OCI-LY1 (cell line): ENCODE results near the gene RALGPS1.

Experiments
- H2AFZ ChIP-seq: fragments of 200-600 bp; sonication (generic), shearing (Covaris generic); 2 replicates; pipeline ENCODE4 v1.6.0; 2014; ENCODE audit warnings: antibody characterized with exemption, mild to moderate bottlenecking, low read length
- H3F3A ChIP-seq: fragments of 200-600 bp; sonication (generic), shearing (Covaris generic); 2 replicates; pipeline ENCODE4 v1.6.0; 2014; ENCODE audit warnings: mild to moderate bottlenecking, antibody characterized with exemption, low read length, moderate library complexity; ENCODE audit not compliant: insufficient read depth
- H3K27ac ChIP-seq: fragments of 200-600 bp; sonication (generic); 2 replicates; pipeline ENCODE4 v1.5.1; 2014; ENCODE audit warnings: low read length, mixed run types, mild to moderate bottlenecking, low read depth; ENCODE audit not compliant: poor library complexity, severe bottlenecking
- H3K27me3 ChIP-seq: fragments of 200-600 bp; sonication (generic); 2 replicates; pipeline ENCODE4 v1.6.0; 2014; ENCODE audit warnings: antibody characterized with exemption, mild to moderate bottlenecking, low read length, moderate library complexity; ENCODE audit not compliant: insufficient read depth
- H3K36me3 ChIP-seq: fragments of 200-600 bp; sonication (generic); 2 replicates; pipeline ENCODE4 v1.6.1; 2014; ENCODE audit warnings: mild to moderate bottlenecking, antibody characterized with exemption, low read length, moderate library complexity, mixed read lengths; ENCODE audit not compliant: insufficient read depth
- H3K4me1 ChIP-seq: fragments of 200-600 bp; sonication (generic); 2 replicates; pipeline ENCODE4 v1.5.1; 2014; ENCODE audit warnings: mild to moderate bottlenecking, low read length, moderate library complexity; ENCODE audit not compliant: insufficient read depth, severe bottlenecking
- H3K4me2 ChIP-seq: fragments of 200-600 bp; sonication (generic), shearing (Covaris generic); 2 replicates; pipeline ENCODE4 v1.6.1; 2014; ENCODE audit warnings: low read length
- H3K4me3 ChIP-seq: fragments of 200-600 bp; sonication (generic); 2 replicates; pipeline ENCODE4 v1.5.1; 2014; ENCODE audit warnings: low read length, low read depth, mild to moderate bottlenecking, mixed read lengths; ENCODE audit not compliant: poor library complexity, severe bottlenecking
- H3K79me2 ChIP-seq: fragments of 200-600 bp; shearing (Covaris generic); 2 replicates; pipeline ENCODE4 v1.6.1; 2016; ENCODE audit warnings: mixed run types, low read length, mixed read lengths; ENCODE audit not compliant: insufficient read depth
- H3K9ac ChIP-seq: fragments of 200-600 bp; sonication (generic), shearing (Covaris generic); 2 replicates; pipeline ENCODE4 v1.6.1; 2014; ENCODE audit warnings: mild to moderate bottlenecking, low read length, mixed read lengths
- H3K9me2 ChIP-seq: fragments of 200-600 bp; sonication (generic), shearing (Covaris generic); 2 replicates; pipeline ENCODE4 v1.6.1; 2014; ENCODE audit warnings: low read depth, mild to moderate bottlenecking, low read length, mixed read lengths
- H3K9me3 ChIP-seq: fragments of 200-600 bp; shearing (Covaris generic); 2 replicates; pipeline ENCODE4 v1.6.1; 2014; ENCODE audit warnings: low read length, mixed read lengths
- H4K20me1 ChIP-seq: fragments of 200-600 bp; sonication (generic), shearing (Covaris generic); 2 replicates; pipeline ENCODE4 v1.6.0; 2016; ENCODE audit warnings: mild to moderate bottlenecking, low read length; ENCODE audit not compliant: insufficient read depth
- EZH2 ChIP-seq: fragments of 200-600 bp; sonication (generic), shearing (Covaris generic); IDR thresholded peaks from 2 replicates; pipeline ENCODE4 v1.8.0; 2017; ENCODE audit warnings: borderline replicate concordance, mixed run types, mild to moderate bottlenecking, antibody characterized with exemption, low read length, moderate library complexity, mixed read lengths
- TF ChIP-seq, protein P1 (sequence below): fragments of 200-600 bp; sonication (generic), shearing (Covaris generic); IDR thresholded peaks from 2 replicates; pipeline ENCODE4 v1.5.1; 2017; ENCODE audit warnings: mild to moderate bottlenecking, antibody characterized with exemption, low read length, moderate library complexity, mixed read lengths

The RALGPS1 gene

DNA sequence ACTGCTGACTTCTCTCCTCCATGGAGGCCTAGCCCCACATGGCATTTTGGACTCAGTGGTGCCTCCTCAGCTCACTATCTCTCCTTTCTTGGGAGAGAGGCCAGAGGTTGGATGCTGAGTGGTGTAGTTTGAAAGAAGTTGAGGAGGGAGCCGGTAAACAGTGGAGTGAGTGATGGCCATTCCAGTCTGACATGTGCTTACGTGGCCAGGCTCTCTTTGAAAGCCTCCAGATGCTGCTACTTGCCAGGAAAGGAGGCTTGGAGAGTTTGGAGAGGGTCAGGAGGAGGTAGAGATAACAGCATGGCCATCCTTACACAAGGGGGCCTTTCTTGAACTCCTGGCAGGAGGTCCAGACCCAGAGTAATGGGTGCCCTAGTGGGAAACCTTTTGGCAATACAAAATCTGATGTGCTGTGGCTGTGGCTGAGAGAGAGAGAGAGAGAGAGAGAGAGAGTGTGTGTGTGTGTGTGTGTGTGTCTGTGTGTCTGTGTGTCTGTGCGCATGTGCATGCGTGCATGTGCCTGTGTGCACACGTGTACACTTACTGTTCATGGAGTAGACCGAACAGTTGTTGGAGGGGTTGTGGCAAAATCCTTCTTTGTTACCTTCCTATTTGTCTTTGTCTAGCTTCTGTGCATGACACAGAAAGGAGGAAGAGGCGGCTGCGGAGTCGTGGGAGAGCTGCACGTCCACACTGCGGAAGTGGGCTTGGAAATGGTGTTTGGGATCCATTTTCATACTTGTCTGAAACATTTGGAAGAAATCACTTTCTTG, 37.8 kb downstream of the RALGPS1 start:
- no peaks in the 10 kb centered on the region for H3K9me3 ChIP-seq
- no peak overlapping the region for H2AFZ ChIP-seq

DNA sequence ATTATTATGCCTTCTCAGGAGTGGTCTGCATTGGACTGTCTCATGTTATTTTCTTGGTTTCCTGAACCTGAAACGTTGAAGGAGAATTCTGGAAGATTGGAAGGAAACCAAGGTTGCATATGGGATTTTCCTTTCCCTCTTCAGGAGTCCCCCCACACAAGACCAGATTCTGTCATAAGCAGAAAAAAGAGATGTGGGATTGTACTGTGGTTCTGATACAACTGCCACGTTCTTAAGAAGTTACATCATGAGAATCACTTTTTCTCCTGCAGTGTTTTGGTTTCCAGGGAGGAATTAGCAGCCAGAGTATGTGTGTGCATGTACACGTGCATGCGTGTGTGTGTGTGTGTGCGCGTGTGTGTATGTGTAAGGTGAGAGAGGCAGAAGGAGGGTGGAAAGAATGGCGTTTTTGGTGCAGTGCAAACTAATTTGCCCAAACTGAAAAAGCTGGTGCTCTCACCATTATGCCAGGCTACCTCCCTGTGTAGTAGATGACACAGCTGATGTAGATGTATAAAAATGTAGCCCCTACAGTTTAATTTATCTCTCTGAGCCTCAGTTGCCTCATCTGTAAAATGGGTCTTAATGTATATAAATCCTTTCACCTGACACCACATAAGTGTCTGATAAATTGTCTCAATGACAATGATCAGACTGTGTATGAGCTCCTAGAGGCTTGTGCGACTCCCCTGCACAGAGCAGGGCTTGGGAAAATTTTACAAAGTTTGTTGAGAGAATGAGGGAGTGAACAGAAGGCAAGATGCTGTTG, 38.6 kb downstream of the RALGPS1 start:
- no peak overlapping the region for H3K4me3 ChIP-seq
- no peaks in the 10 kb centered on the region for H3K9me2 ChIP-seq
- TF ChIP-seq, protein P1, sequence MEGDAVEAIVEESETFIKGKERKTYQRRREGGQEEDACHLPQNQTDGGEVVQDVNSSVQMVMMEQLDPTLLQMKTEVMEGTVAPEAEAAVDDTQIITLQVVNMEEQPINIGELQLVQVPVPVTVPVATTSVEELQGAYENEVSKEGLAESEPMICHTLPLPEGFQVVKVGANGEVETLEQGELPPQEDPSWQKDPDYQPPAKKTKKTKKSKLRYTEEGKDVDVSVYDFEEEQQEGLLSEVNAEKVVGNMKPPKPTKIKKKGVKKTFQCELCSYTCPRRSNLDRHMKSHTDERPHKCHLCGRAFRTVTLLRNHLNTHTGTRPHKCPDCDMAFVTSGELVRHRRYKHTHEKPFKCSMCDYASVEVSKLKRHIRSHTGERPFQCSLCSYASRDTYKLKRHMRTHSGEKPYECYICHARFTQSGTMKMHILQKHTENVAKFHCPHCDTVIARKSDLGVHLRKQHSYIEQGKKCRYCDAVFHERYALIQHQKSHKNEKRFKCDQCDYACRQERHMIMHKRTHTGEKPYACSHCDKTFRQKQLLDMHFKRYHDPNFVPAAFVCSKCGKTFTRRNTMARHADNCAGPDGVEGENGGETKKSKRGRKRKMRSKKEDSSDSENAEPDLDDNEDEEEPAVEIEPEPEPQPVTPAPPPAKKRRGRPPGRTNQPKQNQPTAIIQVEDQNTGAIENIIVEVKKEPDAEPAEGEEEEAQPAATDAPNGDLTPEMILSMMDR, result no peak
- no peak for TF ChIP-seq EZH2
- H3K4me2 ChIP-seq, result no peak overlapping the region
- H3F3A ChIP-seq, result no peaks in the 10 kb centered on the region
- no peaks in the 10 kb centered on the region for H3K79me2 ChIP-seq
- no peak overlapping the region for H2AFZ ChIP-seq
- no peak overlapping the region for H3K27ac ChIP-seq
- H3K36me3 ChIP-seq, result no peaks in the 10 kb centered on the region
- no peaks in the 10 kb centered on the region for H3K9me3 ChIP-seq
- H3K27me3 ChIP-seq, result no peaks in the 10 kb centered on the region
- no peak overlapping the region for H3K9ac ChIP-seq
- H3K4me1 ChIP-seq, result no peaks in the 10 kb centered on the region
- no peaks in the 10 kb centered on the region for H4K20me1 ChIP-seq

More for the DNA sequence above, 37.8 kb downstream of the RALGPS1 start:
- Histone ChIP-seq H3K79me2 (no peaks in the 10 kb centered on the region), H3K4me3 (no peak overlapping the region), H4K20me1 (no peaks in the 10 kb centered on the region), H3K27me3 (no peaks in the 10 kb centered on the region), H3F3A (no peaks in the 10 kb centered on the region), H3K9ac (no peak overlapping the region), H3K9me2 (no peaks in the 10 kb centered on the region), H3K4me2 (no peak overlapping the region), H3K27ac (no peak overlapping the region), H3K4me1 (no peaks in the 10 kb centered on the region), H3K36me3 (no peaks in the 10 kb centered on the region)
- no peak for TF ChIP-seq EZH2
- TF ChIP-seq, protein P1, result no peak

DNA sequence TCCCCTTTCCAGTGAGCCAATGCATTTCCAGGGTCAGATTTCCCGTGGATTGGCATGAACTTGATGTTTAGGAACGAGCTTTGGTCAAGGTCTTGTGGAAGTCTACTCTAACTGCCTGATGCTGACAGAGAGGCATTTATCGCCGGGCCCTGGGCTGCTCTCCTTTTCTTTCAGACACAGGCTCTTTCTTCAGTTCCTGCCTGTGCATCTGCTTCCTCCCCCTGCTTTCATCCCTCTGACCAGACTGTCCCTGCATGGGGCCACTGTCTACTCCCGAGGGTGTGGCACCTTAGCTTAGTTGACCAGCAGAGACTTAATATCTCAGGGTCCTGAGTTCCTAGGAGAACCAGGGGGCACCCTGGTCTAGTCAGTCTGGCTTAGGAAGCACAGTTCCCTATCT, 41.2 kb downstream of the RALGPS1 start:
- no peak overlapping the region for H3K9ac ChIP-seq
- H3K4me2 ChIP-seq, result no peak overlapping the region
- H2AFZ ChIP-seq, result no peak overlapping the region
- H3K79me2 ChIP-seq, result no peaks in the 10 kb centered on the region
- no peaks in the 10 kb centered on the region for H3K4me1 ChIP-seq
- no peaks in the 10 kb centered on the region for H3K9me2 ChIP-seq
- H3K36me3 ChIP-seq, result no peaks in the 10 kb centered on the region
- no peak overlapping the region for H3K27ac ChIP-seq
- no peak for TF ChIP-seq EZH2
- TF ChIP-seq, protein P1, result no peak
- H4K20me1 ChIP-seq, result no peaks in the 10 kb centered on the region
- no peaks in the 10 kb centered on the region for H3K9me3 ChIP-seq
- no peaks in the 10 kb centered on the region for H3K27me3 ChIP-seq
- H3K4me3 ChIP-seq, result no peak overlapping the region
- no peaks in the 10 kb centered on the region for H3F3A ChIP-seq
